Small intestine (tissue), 7 donors: ENCODE results near the gene SLC25A18. TPM values are rescaled to one million over a fixed set of nuclear protein-coding genes. Genes with fewer than 3 reads are reported as not detected.
A peak's percentile ranks its signal among the peaks of the same experiment; 100 is the strongest.

Experiments used
- DNase-seq, 2 donors: peaks; one replicate each; pipeline versions ENCODE4 v3.0.0 to v3.0.0-alpha.2; 2013
- FAIRE-seq: peaks from 2 replicates; lab custom pipeline; 2012; peaks lifted over from hg19 to GRCh38; lab: Jason Lieb, UNC
- H3K27ac ChIP-seq, 3 donors: one replicate each; pipeline ENCODE4 v1.5.1; 2013; ENCODE audit warnings: low read length in 2 of 3, mild to moderate bottlenecking in 2 of 3, control low read depth in 1 of 3, inconsistent platforms in 1 of 3, low read depth in 1 of 3, moderate library complexity in 1 of 3
- H3K27me3 ChIP-seq, 3 donors: one replicate each; pipeline ENCODE4 v1.6.1; 2013; ENCODE audit warnings: low read length in 3 of 3, inconsistent platforms in 1 of 3; ENCODE audit not compliant: control insufficient read depth in 3 of 3, insufficient read depth in 3 of 3
- H3K36me3 ChIP-seq, 3 donors: one replicate each; pipeline ENCODE4 v1.6.1; 2013; ENCODE audit warnings: low read length in 3 of 3, inconsistent platforms in 1 of 3, low read depth in 1 of 3, mild to moderate bottlenecking in 1 of 3, moderate library complexity in 1 of 3; ENCODE audit not compliant: control insufficient read depth in 3 of 3, insufficient read depth in 2 of 3
- H3K4me1 ChIP-seq, 3 donors: one replicate each; pipeline ENCODE4 v1.6.1; 2013; ENCODE audit warnings: low read length in 2 of 3, inconsistent platforms in 1 of 3, low read depth in 1 of 3, mild to moderate bottlenecking in 1 of 3, moderate library complexity in 1 of 3; ENCODE audit not compliant: control insufficient read depth in 3 of 3, insufficient read depth in 2 of 3
- H3K4me3 ChIP-seq, 3 donors: one replicate each; pipeline ENCODE4 v1.5.1; 2013; ENCODE audit warnings: low read length in 3 of 3, control low read depth in 1 of 3, inconsistent platforms in 1 of 3, low read depth in 1 of 3, mild to moderate bottlenecking in 1 of 3, moderate library complexity in 1 of 3
- H3K9me3 ChIP-seq, 2 donors: one replicate each; pipeline ENCODE4 v1.6.1; 2013; ENCODE audit warnings: low read depth in 1 of 2, low read length in 1 of 2; ENCODE audit not compliant: control insufficient read depth in 2 of 2, insufficient read depth in 1 of 2
- WGBS, 3 donors: extraction: QIAGEN DNeasy Blood & Tissue Kit; methylation state at CpG; one replicate each; pipeline ENCODE4 v1.1.7; 2013; 5-methylcytosine and 5-hydroxymethylcytosine counted together
- polyA plus RNA-seq, 4 donors: library from polyadenylated mRNA; stranded (reverse) in 3 of 4; unstranded in 1 of 4; fragments of 200-250 nt in 3 of 4; fragments of 120-200 nt in 1 of 4; gene quantifications; one replicate each; pipeline versions ENCODE4 v1.2.1 to v1.2.3, GENCODE V29; 2013
- donor health status: healthy with polysubstance abuse.
- donor health status: control.
- donor health status: control.
- donor health status: Bipolar disorder and iron deficiency.
- donor health status: healthy.

Gene SLC25A18
- polyA plus RNA-seq, 4 donors: 0.38 to 2.1 TPM; not detected in 2

DNA sequence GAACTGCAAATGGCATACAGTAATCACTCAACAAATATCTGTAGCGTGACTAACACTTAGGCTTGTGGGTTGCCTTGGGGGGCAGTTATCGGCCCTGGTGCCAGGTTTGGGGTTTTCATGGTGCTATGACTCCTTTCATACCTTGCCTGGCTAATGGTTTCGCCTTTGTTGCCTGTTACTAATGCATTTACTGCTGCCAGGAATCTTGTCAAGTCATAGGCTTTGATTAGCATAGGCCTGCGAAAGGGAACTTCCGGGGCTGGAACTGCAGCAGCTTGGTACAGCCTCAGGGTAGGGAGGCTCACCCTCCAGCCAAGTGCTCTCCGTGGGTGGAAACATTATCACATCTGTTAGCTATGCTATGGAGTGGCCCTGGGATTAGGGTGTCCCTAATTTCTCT is 13.2 kb downstream of the SLC25A18 start:
- WGBS, 3 donors: 79 to 80% (median 80%) methylated on average over 6 of the region's 6 CpGs
- no peak for DNase-seq
- FAIRE-seq: no peak
- Histone ChIP-seq H3K9me3 (no peaks in the 10 kb centered on the region), H3K27me3 (no peaks in the 10 kb centered on the region), H3K27ac (no peak overlapping the region), H3K4me3 (no peak overlapping the region), H3K4me1 (no peaks in the 10 kb centered on the region), H3K36me3 (no peaks in the 10 kb centered on the region)

DNA sequence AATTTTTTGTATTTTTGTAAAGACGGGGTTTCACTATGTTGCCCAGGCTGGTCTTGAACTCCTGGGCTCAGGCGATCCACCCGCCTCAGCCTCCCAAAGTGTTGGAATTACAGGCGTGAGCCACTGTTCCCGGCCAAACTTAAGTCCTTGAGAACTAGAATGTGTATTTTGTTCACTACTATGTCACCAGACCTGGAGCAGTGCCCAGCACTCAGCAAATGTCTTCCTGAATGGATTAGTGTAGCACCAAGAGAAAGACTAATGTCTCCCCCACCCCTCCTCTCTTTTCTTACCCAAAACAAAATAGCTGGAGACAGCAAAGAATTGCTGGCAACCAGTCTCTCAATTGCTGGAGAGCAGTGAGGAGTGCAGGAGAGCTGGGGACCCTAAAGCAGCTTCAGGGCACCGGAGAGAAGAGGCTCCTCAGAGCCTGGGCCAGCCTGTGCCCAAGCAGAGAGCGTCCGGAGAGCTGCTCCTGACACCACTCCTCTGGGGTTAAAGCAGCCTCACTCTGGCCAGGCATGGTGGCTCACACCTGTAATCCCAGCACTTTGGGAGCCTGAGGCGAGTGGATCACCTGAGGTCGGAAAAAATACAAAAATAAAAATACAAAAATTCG is 14.9 kb downstream of the SLC25A18 start:
- H3K27ac ChIP-seq: no peak overlapping the region
- no peak overlapping the region for H3K4me3 ChIP-seq
- no peaks in the 10 kb centered on the region for H3K4me1 ChIP-seq
- no peaks in the 10 kb centered on the region for H3K36me3 ChIP-seq
- DNase-seq: no peak
- no peaks in the 10 kb centered on the region for H3K27me3 ChIP-seq
- no peaks in the 10 kb centered on the region for H3K9me3 ChIP-seq
- FAIRE-seq: no peak
- 69 to 75% (median 70%) methylated on average over 11 of the region's 11 CpGs for WGBS, 3 donors

DNA sequence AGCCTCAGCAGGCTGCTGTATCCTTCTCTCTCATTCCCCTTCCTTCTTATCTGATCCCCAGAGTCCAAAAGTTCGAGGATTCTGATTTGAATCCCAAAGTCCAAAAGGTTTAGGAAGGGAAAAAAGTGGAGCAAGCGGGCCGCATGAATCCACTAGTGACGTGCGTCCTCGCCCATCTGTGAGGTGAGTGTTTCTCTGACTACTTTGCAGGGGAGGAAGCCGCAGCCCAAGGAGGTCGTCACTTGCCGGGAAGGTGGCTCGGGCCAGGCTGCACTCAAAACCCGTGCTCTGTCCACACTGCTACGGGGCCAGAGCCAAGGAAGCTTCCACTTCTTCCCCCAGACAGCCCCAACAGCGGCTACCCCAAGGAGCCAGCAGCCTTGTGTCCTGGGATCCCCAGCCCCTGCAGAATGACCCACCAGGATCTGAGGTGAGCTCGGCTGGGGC is 16.3 kb downstream of the SLC25A18 start:
- DNase-seq (peak in 1 of 2 donors; percentile 23), FAIRE-seq (no peak)
- H3K9me3 ChIP-seq: no peaks in the 10 kb centered on the region
- WGBS, 3 donors: 44 to 74% (median 54%) methylated on average over 14 of the region's 14 CpGs
- no peaks in the 10 kb centered on the region for H3K4me1 ChIP-seq
- H3K27ac ChIP-seq: no peak overlapping the region
- H3K36me3 ChIP-seq: no peaks in the 10 kb centered on the region
- H3K27me3 ChIP-seq: no peaks in the 10 kb centered on the region
- no peak overlapping the region for H3K4me3 ChIP-seq

DNA sequence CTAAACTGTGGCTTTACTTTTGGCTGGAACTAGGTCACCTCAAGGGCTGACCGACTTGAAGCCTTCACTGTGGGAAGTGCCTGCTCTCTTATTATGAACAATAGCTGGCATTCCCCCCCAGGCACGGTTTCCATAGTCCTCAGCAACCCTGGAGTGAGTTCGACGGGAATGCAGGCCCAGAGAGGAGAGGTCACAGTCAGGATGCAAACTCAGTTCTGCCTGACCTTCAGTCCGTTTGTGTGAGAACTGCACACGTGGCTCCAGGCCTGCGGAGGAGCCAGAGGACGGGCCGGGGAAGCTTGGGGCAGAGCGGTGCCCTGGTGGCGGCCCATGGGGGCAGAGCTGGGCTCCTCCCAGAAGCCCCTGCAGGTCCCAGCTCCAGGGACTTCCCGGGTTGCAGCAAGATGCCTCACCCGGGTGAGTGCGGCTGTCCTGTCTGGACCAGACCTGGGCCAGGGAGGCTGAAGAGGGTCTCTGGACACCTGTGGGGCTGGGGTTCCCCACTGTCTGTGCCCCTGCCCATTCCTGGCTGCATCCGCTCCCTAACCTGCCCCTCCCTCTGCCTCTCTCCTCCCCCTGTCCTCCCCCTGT is 17.2 kb downstream of the SLC25A18 start:
- Histone ChIP-seq H3K4me3 (no peak overlapping the region), H3K36me3 (no peaks in the 10 kb centered on the region), H3K4me1 (no peaks in the 10 kb centered on the region), H3K27ac (no peak overlapping the region), H3K9me3 (no peaks in the 10 kb centered on the region), H3K27me3 (no peaks in the 10 kb centered on the region)
- FAIRE-seq (no peak), DNase-seq (no peak)
- WGBS, 3 donors: 44 to 64% (median 56%) methylated on average over 14 to 15 of the region's 15 CpGs

DNA sequence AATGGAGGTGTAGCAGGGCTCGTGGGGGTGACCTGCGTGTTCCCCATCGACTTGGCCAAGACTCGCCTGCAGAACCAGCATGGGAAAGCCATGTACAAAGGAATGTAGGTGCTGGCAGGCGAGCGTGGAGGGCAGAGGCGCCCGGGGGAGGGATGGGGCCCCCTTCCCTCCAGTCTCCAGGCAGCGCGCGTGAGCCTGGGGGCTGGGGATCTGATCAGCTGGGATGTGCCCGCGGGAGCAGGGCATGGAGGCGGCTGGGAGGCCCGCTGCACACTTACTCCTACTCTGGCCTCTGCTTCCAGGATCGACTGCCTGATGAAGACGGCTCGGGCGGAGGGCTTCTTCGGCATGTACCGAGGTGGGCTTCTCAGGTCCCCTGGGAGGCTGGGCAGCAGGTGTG is 17.8 kb downstream of the SLC25A18 start:
- Histone ChIP-seq H3K27ac (no peak overlapping the region), H3K27me3 (no peaks in the 10 kb centered on the region), H3K4me3 (no peak overlapping the region), H3K36me3 (no peaks in the 10 kb centered on the region), H3K4me1 (no peaks in the 10 kb centered on the region), H3K9me3 (no peaks in the 10 kb centered on the region)
- WGBS, 3 donors: 76 to 87% (median 84%) methylated on average over 21 of the region's 21 CpGs
- DNase-seq (no peak), FAIRE-seq (no peak)

DNA sequence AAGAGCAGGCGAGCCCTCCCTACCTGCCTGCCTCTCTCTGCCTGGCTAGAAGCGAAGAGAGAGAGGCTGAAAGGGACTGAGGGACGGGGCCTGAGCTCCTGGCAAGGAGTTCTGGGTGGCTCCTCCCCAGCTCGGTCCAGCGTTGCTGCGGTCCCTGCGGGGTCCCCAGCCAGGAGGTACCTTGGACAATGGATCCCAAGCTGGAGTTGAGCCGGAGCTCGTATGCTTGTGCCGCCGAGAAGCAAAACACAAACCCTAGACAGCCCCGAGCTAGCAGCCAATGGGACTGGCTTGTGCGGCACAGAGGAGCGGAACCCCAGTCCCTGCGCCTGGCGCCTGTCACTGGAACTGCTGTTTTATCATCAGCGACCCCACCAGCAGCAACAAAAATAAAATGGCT is 18.3 kb downstream of the SLC25A18 start:
- Histone ChIP-seq H3K9me3 (no peaks in the 10 kb centered on the region), H3K4me1 (no peaks in the 10 kb centered on the region), H3K36me3 (no peaks in the 10 kb centered on the region), H3K4me3 (no peak overlapping the region), H3K27ac (no peak overlapping the region), H3K27me3 (no peaks in the 10 kb centered on the region)
- no peak for DNase-seq
- WGBS, 3 donors: 78 to 88% (median 79%) methylated on average over 17 of the region's 17 CpGs
- FAIRE-seq: no peak

DNA sequence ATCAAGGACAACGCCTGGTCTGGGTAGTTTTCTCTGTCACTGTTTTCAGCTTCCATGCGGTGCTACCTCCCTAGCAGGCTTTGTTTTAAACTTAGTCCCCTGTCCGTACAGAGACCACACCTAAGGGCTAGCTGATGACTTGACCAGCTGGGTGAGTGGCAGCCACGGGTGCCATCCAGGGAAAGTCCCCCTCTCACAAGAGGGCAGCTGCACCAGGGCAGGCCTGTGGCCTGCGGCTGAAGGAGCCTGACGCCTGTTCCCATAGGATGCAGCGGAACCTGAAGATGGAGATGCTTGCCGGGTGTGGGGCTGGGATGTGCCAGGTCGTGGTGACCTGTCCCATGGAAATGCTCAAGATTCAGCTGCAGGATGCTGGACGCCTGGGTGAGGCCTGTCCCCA is 19.9 kb downstream of the SLC25A18 start:
- H3K9me3 ChIP-seq: no peaks in the 10 kb centered on the region
- H3K27ac ChIP-seq: no peak overlapping the region
- 85 to 91% (median 90%) methylated on average over 10 of the region's 10 CpGs for WGBS, 3 donors
- H3K4me3 ChIP-seq: no peak overlapping the region
- no peaks in the 10 kb centered on the region for H3K36me3 ChIP-seq
- FAIRE-seq (no peak), DNase-seq (no peak)
- H3K4me1 ChIP-seq: no peaks in the 10 kb centered on the region
- H3K27me3 ChIP-seq: no peaks in the 10 kb centered on the region

DNA sequence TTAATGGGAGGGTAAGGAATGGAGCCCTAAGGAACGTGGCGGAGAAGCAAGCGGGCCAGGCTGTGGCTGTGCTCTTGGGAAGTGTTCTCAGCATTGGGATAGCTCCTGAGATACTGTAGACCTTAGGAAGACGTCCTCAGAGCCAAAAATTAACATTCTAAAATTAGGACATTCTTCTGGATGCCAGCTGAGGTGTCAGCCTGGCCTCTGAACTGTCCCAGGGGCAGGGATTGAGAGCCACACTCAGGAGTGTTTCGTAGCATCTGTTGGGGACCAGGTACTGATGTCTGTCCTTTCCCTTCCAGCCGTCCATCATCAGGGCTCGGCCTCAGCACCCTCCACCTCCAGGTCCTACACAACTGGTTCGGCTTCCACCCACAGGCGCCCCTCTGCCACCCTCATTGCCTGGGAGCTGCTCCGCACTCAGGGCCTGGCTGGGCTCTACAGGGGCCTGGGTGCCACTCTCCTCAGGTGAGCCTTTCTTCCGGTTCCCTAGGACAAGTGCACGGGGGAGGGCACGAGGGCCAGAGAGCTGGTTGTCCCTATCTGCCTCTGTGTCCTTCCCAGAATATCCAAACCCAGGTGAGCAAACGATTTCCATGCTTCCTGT is 23.6 kb downstream of the SLC25A18 start:
- FAIRE-seq (no peak), DNase-seq (no peak)
- H3K27ac ChIP-seq: no peak overlapping the region
- no peak overlapping the region for H3K4me3 ChIP-seq
- H3K9me3 ChIP-seq: no peaks in the 10 kb centered on the region
- WGBS, 3 donors: 85 to 89% (median 89%) methylated on average over 14 of the region's 14 CpGs
- no peaks in the 10 kb centered on the region for H3K27me3 ChIP-seq
- peaks cover 6 to 8% (median 7%) of the 10 kb centered on the region in 3 donors for H3K36me3 ChIP-seq
- H3K4me1 ChIP-seq: no peaks in the 10 kb centered on the region
